Ascending aorta (tissue), 2 donors: ENCODE measurements around the gene UBE2QL1. TPM values are rescaled to one million over a fixed set of nuclear protein-coding genes. Genes with fewer than 3 reads are reported as not detected.

Experiments
- DNase-seq, 2 donors: peaks; one replicate each; pipeline ENCODE4 v3.0.0-alpha.2; 2019; ENCODE audit warnings: low spot score in 2 of 2
- H3K27ac ChIP-seq, 2 donors: fragments of 200-600 bp; sonication (generic); one replicate each; pipeline ENCODE4 v1.5.1; 2016 to 2017; ENCODE audit warnings: mild to moderate bottlenecking in 1 of 2
- H3K27me3 ChIP-seq: fragments of 200-600 bp; sonication (generic); one replicate; pipeline ENCODE4 v1.5.1; 2017
- H3K36me3 ChIP-seq, 2 donors: fragments of 200-600 bp; sonication (generic); one replicate each; pipeline ENCODE4 v1.5.1; 2016
- H3K4me1 ChIP-seq, 2 donors: fragments of 200-600 bp; sonication (generic); one replicate each; pipeline ENCODE4 v1.5.1; 2016 to 2017; ENCODE audit warnings: mild to moderate bottlenecking in 1 of 2
- H3K4me3 ChIP-seq, 2 donors: fragments of 200-600 bp; sonication (generic); one replicate each; pipeline ENCODE4 v1.5.1; 2016 to 2017; ENCODE audit warnings: mild to moderate bottlenecking in 1 of 2
- H3K9me3 ChIP-seq, 2 donors: fragments of 200-600 bp; sonication (generic); one replicate each; pipeline ENCODE4 v1.5.1; 2016
- intact Hi-C: fragments of 100-400 bp; cut with DNase I; formaldehyde crosslinking; loops from one replicate; pipeline ENCODE4 v1.15.1; 2023
- total RNA-seq: library from RNA; depleted of rRNA; stranded (reverse); fragments of >200 nt; gene quantifications from one replicate; pipeline ENCODE4 v1.1.0, GENCODE V29; 2016
- TF ChIP-seq, protein P1 (sequence below), 3 experiments: fragments of 200-600 bp in 2 of 3; fragments of 450-650 bp in 1 of 3; sonication (generic) in 2 of 3; IDR thresholded peaks; one replicate each; pipeline ENCODE4 v1.5.1; 2016 to 2019; ENCODE audit warnings: antibody characterized with exemption in 3 of 3, mild to moderate bottlenecking in 1 of 3, moderate library complexity in 1 of 3

Gene UBE2QL1
- total RNA-seq, 1 donor from 2014 or later = 0.85 TPM

GRCh38 chr5:6491196-6491918 is 42.7 kb downstream of the UBE2QL1 start:
- Histone ChIP-seq H3K36me3 (peaks cover 0 to 13% of the 10 kb centered on the region in 2 donors), H3K9me3 (no peaks in the 10 kb centered on the region), H3K27ac (no peak overlapping the region), H3K27me3 (no peaks in the 10 kb centered on the region), H3K4me1 (no peaks in the 10 kb centered on the region), H3K4me3 (no peak overlapping the region)
- TF ChIP-seq, protein P1, sequence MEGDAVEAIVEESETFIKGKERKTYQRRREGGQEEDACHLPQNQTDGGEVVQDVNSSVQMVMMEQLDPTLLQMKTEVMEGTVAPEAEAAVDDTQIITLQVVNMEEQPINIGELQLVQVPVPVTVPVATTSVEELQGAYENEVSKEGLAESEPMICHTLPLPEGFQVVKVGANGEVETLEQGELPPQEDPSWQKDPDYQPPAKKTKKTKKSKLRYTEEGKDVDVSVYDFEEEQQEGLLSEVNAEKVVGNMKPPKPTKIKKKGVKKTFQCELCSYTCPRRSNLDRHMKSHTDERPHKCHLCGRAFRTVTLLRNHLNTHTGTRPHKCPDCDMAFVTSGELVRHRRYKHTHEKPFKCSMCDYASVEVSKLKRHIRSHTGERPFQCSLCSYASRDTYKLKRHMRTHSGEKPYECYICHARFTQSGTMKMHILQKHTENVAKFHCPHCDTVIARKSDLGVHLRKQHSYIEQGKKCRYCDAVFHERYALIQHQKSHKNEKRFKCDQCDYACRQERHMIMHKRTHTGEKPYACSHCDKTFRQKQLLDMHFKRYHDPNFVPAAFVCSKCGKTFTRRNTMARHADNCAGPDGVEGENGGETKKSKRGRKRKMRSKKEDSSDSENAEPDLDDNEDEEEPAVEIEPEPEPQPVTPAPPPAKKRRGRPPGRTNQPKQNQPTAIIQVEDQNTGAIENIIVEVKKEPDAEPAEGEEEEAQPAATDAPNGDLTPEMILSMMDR (IDR thresholded peaks at IDR 0.05) = no peak
- intact Hi-C loops = no loop called here
- no peak for DNase-seq

GRCh38 chr5:6491919-6492290 is 43.2 kb downstream of the UBE2QL1 start:
- intact Hi-C loops = no loop called here
- Histone ChIP-seq H3K36me3 (peaks cover 0 to 13% of the 10 kb centered on the region in 2 donors), H3K4me3 (no peak overlapping the region), H3K4me1 (no peaks in the 10 kb centered on the region), H3K9me3 (no peaks in the 10 kb centered on the region), H3K27me3 (no peaks in the 10 kb centered on the region), H3K27ac (no peak overlapping the region)
- TF ChIP-seq, protein P1 (IDR thresholded peaks at IDR 0.05) = no peak
- DNase-seq = no peak

- no peaks in the 10 kb centered on the region for H3K9me3 ChIP-seq
- H3K36me3 ChIP-seq = peaks cover 0 to 13% of the 10 kb centered on the region in 2 donors
- TF ChIP-seq, protein P1 (IDR thresholded peaks at IDR 0.05) = no peak
- no peaks in the 10 kb centered on the region for H3K27me3 ChIP-seq
- H3K4me1 ChIP-seq = no peaks in the 10 kb centered on the region
- no peak overlapping the region for H3K27ac ChIP-seq
- intact Hi-C loops = no loop called here
- H3K4me3 ChIP-seq = no peak overlapping the region
- DNase-seq = no peak
Observed at GRCh38 chr5:6492934-6493333, 44.3 kb downstream of the UBE2QL1 start.

- TF ChIP-seq, protein P1 (IDR thresholded peaks at IDR 0.05) = no peak
- H3K27me3 ChIP-seq = no peaks in the 10 kb centered on the region
- no peaks in the 10 kb centered on the region for H3K4me1 ChIP-seq
- DNase-seq = no peak
- H3K36me3 ChIP-seq = peaks cover 0 to 13% of the 10 kb centered on the region in 2 donors
- H3K27ac ChIP-seq = no peak overlapping the region
- intact Hi-C loops = no loop called here
- no peaks in the 10 kb centered on the region for H3K9me3 ChIP-seq
- H3K4me3 ChIP-seq = no peak overlapping the region
Observed at GRCh38 chr5:6493681-6494454, 45.2 kb downstream of the UBE2QL1 start.

GRCh38 chr5:6494939-6495338 is 46.3 kb downstream of the UBE2QL1 start:
- H3K9me3 ChIP-seq = no peaks in the 10 kb centered on the region
- H3K36me3 ChIP-seq = peaks cover 0 to 13% of the 10 kb centered on the region in 2 donors
- intact Hi-C loops = no loop called here
- no peak for DNase-seq
- no peak overlapping the region for H3K27ac ChIP-seq
- H3K27me3 ChIP-seq = no peaks in the 10 kb centered on the region
- TF ChIP-seq, protein P1 (IDR thresholded peaks at IDR 0.05) = no peak
- H3K4me3 ChIP-seq = no peak overlapping the region
- H3K4me1 ChIP-seq = no peaks in the 10 kb centered on the region
